ENCODE results near the gene NLRC5. TPM values are rescaled to one million over a fixed set of nuclear protein-coding genes. Genes with fewer than 3 reads are reported as not detected.
"Not testable (repeated sequence)": the region's sequence is repeated elsewhere in the genome, so short reads cannot be mapped to it uniquely, and the experiment has no call there.

The NLRC5 gene
- total RNA-seq, 4 donors from 2014 or later = 21.8 to 52.4 (median 32.0) TPM

- DNase-seq (ENCODE audit: low spot score in 2 of 2) = no peak
- 91 to 96% methylated on average over 3 of the region's 3 CpGs for WGBS, 2 donors
Measured at GRCh38 chr16:57067347-57067746, 78.0 kb downstream of the NLRC5 start.

GRCh38 chr16:57069053-57069452, 79.7 kb downstream of the NLRC5 start:
- no peak for DNase-seq (ENCODE audit: low spot score in 2 of 2)
- 86 to 90% methylated on average over 7 of the region's 7 CpGs for WGBS, 2 donors
- no peak overlapping the region for H3K4me3 ChIP-seq (ENCODE audit: low read depth, poor library complexity, severe bottlenecking)
- TF ChIP-seq POLR2A (IDR thresholded peaks at IDR 0.05) (no peak), CTCF (IDR thresholded peaks at IDR 0.05) (no peak)
- intact Hi-C loops (cut with DNase I; ENCODE audit: low total_unique reads) = no loop called here

More at GRCh38 chr16:57067347-57067746, 78.0 kb downstream of the NLRC5 start:
- no peak for TF ChIP-seq POLR2A (IDR thresholded peaks at IDR 0.05)
- TF ChIP-seq CTCF (IDR thresholded peaks at IDR 0.05) = no peak
- no peak overlapping the region for H3K4me3 ChIP-seq (ENCODE audit: low read depth, poor library complexity, severe bottlenecking)
- intact Hi-C loops (cut with DNase I; ENCODE audit: low total_unique reads) = no loop called here

GRCh38 chr16:57069635-57070370, 80.4 kb downstream of the NLRC5 start:
- DNase-seq (ENCODE audit: low spot score in 2 of 2) = no peak
- no peak overlapping the region for H3K4me3 ChIP-seq (ENCODE audit: low read depth, poor library complexity, severe bottlenecking)
- TF ChIP-seq POLR2A (IDR thresholded peaks at IDR 0.05) (no peak), CTCF (IDR thresholded peaks at IDR 0.05) (no peak)
- intact Hi-C loops (cut with DNase I; ENCODE audit: low total_unique reads) = no loop called here
- 81 to 89% methylated on average over 8 of the region's 8 CpGs for WGBS, 2 donors

- no peak for DNase-seq (ENCODE audit: low spot score in 2 of 2)
- WGBS, 2 donors = 100% methylated on average over 2 of the region's 2 CpGs
- no peak overlapping the region for H3K4me3 ChIP-seq (ENCODE audit: low read depth, poor library complexity, severe bottlenecking)
- intact Hi-C loops (cut with DNase I; ENCODE audit: low total_unique reads) = no loop called here
- TF ChIP-seq CTCF (IDR thresholded peaks at IDR 0.05) (no peak), POLR2A (IDR thresholded peaks at IDR 0.05) (no peak)
Measured at GRCh38 chr16:57070424-57070823, 81.1 kb downstream of the NLRC5 start.

- intact Hi-C loops (cut with DNase I; ENCODE audit: low total_unique reads); DNase-seq (ENCODE audit: low spot score in 2 of 2); H3K4me3 ChIP-seq (ENCODE audit: low read depth, poor library complexity, severe bottlenecking): not testable (repeated sequence)
- WGBS, 2 donors = 83 to 90% methylated on average over 4 of the region's 4 CpGs
Measured at GRCh38 chr16:57071081-57071732, 81.8 kb downstream of the NLRC5 start.

- TF ChIP-seq CTCF (IDR thresholded peaks at IDR 0.05) (no peak), POLR2A (IDR thresholded peaks at IDR 0.05) (no peak)
- DNase-seq (ENCODE audit: low spot score in 2 of 2) = no peak
- H3K4me3 ChIP-seq (ENCODE audit: low read depth, poor library complexity, severe bottlenecking) = no peak overlapping the region
- WGBS, 2 donors = 83% methylated on average over 3 of the region's 3 CpGs
- intact Hi-C loops (cut with DNase I; ENCODE audit: low total_unique reads) = no loop called here
Measured at GRCh38 chr16:57071831-57072582, 82.7 kb downstream of the NLRC5 start.

Data from lower leg skin (tissue), 4 donors.